Measurements from ENCODE around the gene LRMDA. TPM values are rescaled to one million over a fixed set of nuclear protein-coding genes. Genes with fewer than 3 reads are reported as not detected.

The LRMDA gene
- total and polyA plus RNA-seq, 2 of the 13 experiments (the other 11 are each of a cell fraction or from before 2014, with no cell fraction given), result 13.4 to 22.0 TPM

DNA sequence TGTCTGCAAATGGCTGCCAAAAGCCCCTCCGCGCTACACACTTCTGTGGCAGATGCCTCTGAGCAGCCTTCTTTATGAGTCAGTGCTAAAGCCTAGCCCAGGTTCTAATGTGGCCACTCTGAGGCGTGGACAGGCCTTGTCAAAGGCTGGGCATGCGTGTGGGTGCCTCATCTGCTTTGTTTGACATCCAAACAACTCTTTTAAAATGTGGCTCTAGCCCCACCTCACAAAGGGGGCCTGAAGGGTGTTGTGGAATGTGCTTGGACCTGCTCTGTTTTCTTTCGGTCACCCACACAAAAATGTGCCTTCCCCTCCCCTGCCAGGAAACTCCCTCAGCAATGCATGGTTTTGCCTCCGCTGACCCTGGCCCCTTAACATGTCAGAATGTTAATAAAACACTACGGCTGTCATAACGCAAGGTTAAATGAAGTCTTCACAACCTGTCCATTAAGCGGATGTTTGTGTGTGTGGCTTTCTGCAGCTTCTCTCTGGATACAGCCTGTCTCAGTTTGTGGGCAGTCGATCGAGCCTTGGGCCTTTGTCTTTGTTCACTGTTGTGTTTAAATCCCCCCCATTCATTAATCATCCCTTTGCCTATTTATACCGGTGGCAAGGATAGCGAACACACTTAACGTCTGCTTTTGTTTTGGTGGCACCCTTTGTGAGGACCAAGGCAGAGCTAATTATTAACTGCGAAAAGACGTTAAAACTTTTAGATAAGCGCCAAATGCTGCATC lies 718.9 kb downstream of the LRMDA start (continued):
- peak; percentile 69 for TF ChIP-seq ZNF331 (CRISPR knock-in tag; IDR thresholded peaks at IDR 0.05)
- TF ChIP-seq ZNF121 (CRISPR knock-in tag; IDR thresholded peaks at IDR 0.05), result peak; percentile 28; the same call in 1 of the 2 replicates
- 0 out of 2 replicates have a peak, but pooled peaks have one; percentile 68 for TF ChIP-seq NR1H2 (CRISPR knock-in tag; IDR thresholded peaks at IDR 0.05; ENCODE audit: borderline replicate concordance, low read depth)
- TF ChIP-seq MED1 (CRISPR knock-in tag; IDR thresholded peaks at IDR 0.05), result peak; percentile 98
- peak in 1 of 2 experiments; percentile 90; a peak in 2 of 4 replicates for TF ChIP-seq EP300 (IDR thresholded peaks at IDR 0.05; ENCODE audit: low read depth in 2 of 2, low read length in 2 of 2)
- TF ChIP-seq EP300 (CRISPR knock-in tag; IDR thresholded peaks at IDR 0.05; ENCODE audit: borderline replicate concordance), result peak; percentile 88
- peak; percentile 96 for TF ChIP-seq MEIS2 (CRISPR knock-in tag; IDR thresholded peaks at IDR 0.05)
- peak; percentile 80; the same call in 1 of the 2 replicates for TF ChIP-seq ZFP37 (CRISPR knock-in tag; IDR thresholded peaks at IDR 0.05; ENCODE audit: borderline replicate concordance)
- no peak for TF ChIP-seq KLF9 (CRISPR knock-in tag; IDR thresholded peaks at IDR 0.05; ENCODE audit: low read depth)
- TF ChIP-seq, protein P1, sequence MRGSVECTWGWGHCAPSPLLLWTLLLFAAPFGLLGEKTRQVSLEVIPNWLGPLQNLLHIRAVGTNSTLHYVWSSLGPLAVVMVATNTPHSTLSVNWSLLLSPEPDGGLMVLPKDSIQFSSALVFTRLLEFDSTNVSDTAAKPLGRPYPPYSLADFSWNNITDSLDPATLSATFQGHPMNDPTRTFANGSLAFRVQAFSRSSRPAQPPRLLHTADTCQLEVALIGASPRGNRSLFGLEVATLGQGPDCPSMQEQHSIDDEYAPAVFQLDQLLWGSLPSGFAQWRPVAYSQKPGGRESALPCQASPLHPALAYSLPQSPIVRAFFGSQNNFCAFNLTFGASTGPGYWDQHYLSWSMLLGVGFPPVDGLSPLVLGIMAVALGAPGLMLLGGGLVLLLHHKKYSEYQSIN (CRISPR knock-in tag; IDR thresholded peaks at IDR 0.05; ENCODE audit: borderline replicate concordance), result no peak
- peak; percentile 90; the same call in 1 of the 2 replicates for TF ChIP-seq TARDBP (CRISPR knock-in tag; IDR thresholded peaks at IDR 0.05)
- TF ChIP-seq ZFP90 (CRISPR knock-in tag; IDR thresholded peaks at IDR 0.05; ENCODE audit: borderline replicate concordance), result peak; percentile 75; the same call in 1 of the 2 replicates
- TF ChIP-seq GABPB1 (CRISPR knock-in tag; IDR thresholded peaks at IDR 0.05), result 0 out of 2 replicates have a peak, but pooled peaks have one; percentile 32
- TF ChIP-seq ZSCAN12 (CRISPR knock-in tag; IDR thresholded peaks at IDR 0.05), result peak; percentile 50; the same call in 1 of the 2 replicates
- TF ChIP-seq, protein P2, sequence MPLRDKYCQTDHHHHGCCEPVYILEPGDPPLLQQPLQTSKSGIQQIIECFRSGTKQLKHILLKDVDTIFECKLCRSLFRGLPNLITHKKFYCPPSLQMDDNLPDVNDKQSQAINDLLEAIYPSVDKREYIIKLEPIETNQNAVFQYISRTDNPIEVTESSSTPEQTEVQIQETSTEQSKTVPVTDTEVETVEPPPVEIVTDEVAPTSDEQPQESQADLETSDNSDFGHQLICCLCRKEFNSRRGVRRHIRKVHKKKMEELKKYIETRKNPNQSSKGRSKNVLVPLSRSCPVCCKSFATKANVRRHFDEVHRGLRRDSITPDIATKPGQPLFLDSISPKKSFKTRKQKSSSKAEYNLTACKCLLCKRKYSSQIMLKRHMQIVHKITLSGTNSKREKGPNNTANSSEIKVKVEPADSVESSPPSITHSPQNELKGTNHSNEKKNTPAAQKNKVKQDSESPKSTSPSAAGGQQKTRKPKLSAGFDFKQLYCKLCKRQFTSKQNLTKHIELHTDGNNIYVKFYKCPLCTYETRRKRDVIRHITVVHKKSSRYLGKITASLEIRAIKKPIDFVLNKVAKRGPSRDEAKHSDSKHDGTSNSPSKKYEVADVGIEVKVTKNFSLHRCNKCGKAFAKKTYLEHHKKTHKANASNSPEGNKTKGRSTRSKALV (CRISPR knock-in tag; IDR thresholded peaks at IDR 0.05), result 0 out of 2 replicates have a peak, but pooled peaks have one; percentile 52
- peak; percentile 45 for TF ChIP-seq ZNF781 (CRISPR knock-in tag; IDR thresholded peaks at IDR 0.05; ENCODE audit: borderline replicate concordance, not compliant biosample characterization)
- no peak for TF ChIP-seq YEATS2 (CRISPR knock-in tag; IDR thresholded peaks at IDR 0.05; ENCODE audit: borderline replicate concordance)
- TF ChIP-seq MED8 (CRISPR knock-in tag; IDR thresholded peaks at IDR 0.05; ENCODE audit: insufficient replicate concordance), result peak; percentile 73
- TF ChIP-seq ZNF678 (CRISPR knock-in tag; IDR thresholded peaks at IDR 0.05), result 0 out of 2 replicates have a peak, but pooled peaks have one; percentile 75
- TF ChIP-seq HNF4A (CRISPR knock-in tag; IDR thresholded peaks at IDR 0.05), result peak; percentile 68
- peak; percentile 80 for TF ChIP-seq GATAD2A (CRISPR knock-in tag; IDR thresholded peaks at IDR 0.05)
- TF ChIP-seq ZBTB3 (CRISPR knock-in tag; IDR thresholded peaks at IDR 0.05; ENCODE audit: borderline replicate concordance, low read depth), result no peak; the same call in 1 of the 2 replicates
- TF ChIP-seq, protein P3, sequence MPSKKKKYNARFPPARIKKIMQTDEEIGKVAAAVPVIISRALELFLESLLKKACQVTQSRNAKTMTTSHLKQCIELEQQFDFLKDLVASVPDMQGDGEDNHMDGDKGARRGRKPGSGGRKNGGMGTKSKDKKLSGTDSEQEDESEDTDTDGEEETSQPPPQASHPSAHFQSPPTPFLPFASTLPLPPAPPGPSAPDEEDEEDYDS (CRISPR knock-in tag; IDR thresholded peaks at IDR 0.05), result peak; percentile 92
- peak; percentile 69; the same call in 1 of the 2 replicates for TF ChIP-seq HOXD1 (CRISPR knock-in tag; IDR thresholded peaks at IDR 0.05)
- peak; percentile 80 for TF ChIP-seq POLR2AphosphoS5 (IDR thresholded peaks at IDR 0.05; ENCODE audit: low read depth, low read length)
- TF ChIP-seq RFX1 (IDR thresholded peaks at IDR 0.05), result no peak
- no peak for TF ChIP-seq ZNF282 (IDR thresholded peaks at IDR 0.05; ENCODE audit: partially characterized antibody)
- peak; percentile 94 for TF ChIP-seq RXRB (CRISPR knock-in tag; IDR thresholded peaks at IDR 0.05; ENCODE audit: borderline replicate concordance)
- no peak for TF ChIP-seq CREB1 (IDR thresholded peaks at IDR 0.05)
- TF ChIP-seq CREB1 (CRISPR knock-in tag; IDR thresholded peaks at IDR 0.05), result peak; percentile 75

Data from HepG2 (cell line).